Activated T-cell treated with anti-CD3 and anti-CD28 coated beads for 4 hours (primary cell): ENCODE data around the gene RAB7B.

Experiments
- DNase-seq: peaks from one replicate; pipeline ENCODE4 v3.0.0-alpha.2; 2020

RAB7B gene

DNA sequence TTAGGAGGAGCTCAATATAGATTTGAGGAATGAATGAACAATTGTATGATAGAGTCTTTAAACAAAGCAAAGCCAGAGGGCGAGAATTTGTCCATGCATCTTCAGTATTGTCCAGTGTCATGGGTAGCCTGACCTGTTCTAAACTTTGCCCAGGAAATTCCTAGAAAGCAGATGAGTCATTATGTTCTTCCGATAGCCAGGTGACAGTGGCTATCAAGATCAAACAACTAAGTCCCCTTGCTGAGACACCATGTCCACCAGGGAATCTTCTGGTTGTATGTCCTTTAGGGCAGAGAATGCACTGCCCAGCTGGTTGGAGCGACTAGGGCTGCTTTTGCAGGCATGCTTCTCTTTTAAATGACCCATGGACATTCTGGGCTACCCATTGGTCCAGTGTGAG, 58.1 kb downstream of the RAB7B start:
- no peak for DNase-seq

- DNase-seq, result no peak
These were observed 58.7 kb downstream of the RAB7B start for GRCh38 chr1:205944525-205944924.

GRCh38 chr1:205943245-205943644, 60.0 kb downstream of the RAB7B start, which contains the start of gene SLC26A9:
Gene SLC26A9 (minus strand): TSS chr1:205943456. CDS start chr1:205935820, 7,636 bp downstream.
- DNase-seq, result no peak

DNA sequence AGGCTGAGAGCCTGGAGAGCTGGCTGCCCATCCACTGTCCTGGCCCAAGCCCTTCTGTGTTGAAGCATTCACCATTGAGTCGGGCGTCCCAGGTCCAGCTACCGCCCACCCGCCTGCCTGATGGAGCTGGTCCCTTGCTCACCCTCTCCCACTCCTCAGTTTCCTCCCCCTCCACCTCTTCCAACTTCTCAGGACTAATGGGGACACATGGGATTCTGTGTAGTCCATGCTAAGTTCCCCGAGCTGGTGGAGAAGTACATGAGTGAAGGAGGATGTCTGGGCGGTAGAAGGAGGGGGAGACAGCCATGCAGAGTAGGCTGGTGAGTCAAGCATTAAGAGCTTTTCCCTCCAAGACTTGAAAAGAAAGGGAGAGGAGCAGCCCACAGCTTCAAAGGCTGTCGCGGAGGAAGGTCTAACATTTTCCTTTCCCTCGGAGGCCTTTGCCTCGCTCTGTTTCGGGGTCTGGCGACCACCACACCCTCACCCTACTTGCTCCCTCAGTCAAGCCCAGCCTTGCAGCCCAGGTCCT, 60.5 kb downstream of the RAB7B start:
- no peak for DNase-seq

GRCh38 chr1:205940710-205941109, 62.5 kb downstream of the RAB7B start:
- no peak for DNase-seq

DNA sequence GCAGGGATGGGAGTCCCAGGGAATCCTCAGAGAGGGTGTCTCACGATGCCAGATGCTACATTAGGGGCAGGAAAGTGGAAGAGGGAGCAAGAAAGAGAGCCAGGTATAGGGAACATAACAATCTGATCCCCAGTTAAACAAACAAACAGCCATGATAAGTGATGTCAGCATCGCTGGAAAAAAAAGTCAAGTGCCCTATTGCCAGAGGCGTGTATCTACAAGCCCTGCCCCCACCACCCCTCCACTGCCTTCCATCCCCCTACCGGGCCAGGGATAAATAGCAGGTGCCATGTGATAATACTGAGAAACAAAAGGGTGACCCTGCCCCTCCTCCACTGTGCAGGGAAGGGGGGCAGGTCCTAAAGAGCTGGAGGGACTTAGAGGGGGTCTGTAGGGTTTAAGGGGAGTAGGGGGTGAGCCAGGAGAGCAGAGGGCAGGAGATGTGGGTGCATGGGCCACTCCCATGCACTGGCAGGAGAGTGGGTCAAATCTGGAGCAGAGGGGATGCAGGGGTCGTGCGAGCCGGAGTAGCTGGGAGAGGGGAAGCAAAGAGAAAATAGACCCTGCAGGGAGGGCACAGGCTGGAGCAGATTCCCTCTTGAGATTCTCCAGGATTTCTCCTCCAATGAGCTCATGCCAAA, 63.4 kb downstream of the RAB7B start:
- no peak for DNase-seq

DNA sequence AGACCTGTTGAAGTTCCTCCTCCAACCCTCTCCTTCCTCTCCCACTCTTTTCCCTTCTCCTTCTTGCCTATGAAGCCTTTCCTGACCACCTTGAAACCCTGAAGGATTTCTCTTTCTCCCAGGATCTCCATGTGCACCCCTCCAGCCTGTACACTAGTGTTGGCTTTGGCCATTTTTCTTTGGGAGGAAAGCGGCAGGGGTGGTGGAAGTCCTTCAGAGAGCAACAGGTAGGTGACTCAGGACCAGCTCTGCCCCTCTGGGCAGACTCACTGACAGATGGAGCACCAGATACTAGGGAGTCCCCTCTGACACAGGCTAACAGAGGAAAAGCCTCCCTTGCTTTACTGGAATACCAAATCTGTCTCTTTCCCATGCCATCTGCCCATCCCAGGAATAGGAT, 64.5 kb downstream of the RAB7B start:
- DNase-seq, result no peak

DNA sequence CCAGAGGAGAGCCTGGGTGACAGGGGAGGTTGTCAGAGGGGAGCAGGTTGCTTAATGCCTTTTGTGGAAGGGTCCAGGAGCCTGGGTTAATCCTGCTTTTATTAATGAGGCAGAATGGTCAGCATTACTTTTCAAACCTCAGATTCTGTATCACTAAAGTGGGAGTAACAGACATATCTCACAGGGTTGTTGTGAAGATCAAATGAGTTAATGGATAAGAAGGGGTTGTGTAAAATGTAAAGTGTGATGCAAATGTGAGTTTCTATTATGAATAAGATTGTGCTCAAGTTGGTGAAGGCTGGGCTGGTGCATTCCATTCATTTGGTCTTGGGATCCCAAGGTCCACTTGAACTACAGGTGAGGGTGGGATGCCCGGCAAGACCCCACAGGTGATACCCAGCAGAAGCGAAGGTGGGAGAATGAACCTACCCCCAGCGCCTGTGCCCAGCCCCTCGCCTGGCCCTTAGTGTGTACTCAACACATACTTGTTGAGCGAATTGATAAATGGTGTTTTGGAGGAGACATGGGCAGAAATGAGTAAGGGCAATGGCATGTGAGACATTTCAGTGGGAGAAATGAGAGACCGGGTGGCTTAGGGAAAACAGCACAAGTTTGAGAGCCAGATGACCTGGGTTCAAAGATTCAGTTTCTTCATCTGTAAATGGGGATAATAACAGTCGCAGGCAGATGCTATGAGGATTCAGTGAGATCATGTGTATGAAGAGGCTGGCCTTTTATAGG, 66.2 kb downstream of the RAB7B start:
- no peak for DNase-seq

- DNase-seq, result no peak
These were observed 66.9 kb downstream of the RAB7B start for GRCh38 chr1:205936311-205936710.

GRCh38 chr1:205935869-205936268, 67.3 kb downstream of the RAB7B start:
- DNase-seq, result no peak

DNA sequence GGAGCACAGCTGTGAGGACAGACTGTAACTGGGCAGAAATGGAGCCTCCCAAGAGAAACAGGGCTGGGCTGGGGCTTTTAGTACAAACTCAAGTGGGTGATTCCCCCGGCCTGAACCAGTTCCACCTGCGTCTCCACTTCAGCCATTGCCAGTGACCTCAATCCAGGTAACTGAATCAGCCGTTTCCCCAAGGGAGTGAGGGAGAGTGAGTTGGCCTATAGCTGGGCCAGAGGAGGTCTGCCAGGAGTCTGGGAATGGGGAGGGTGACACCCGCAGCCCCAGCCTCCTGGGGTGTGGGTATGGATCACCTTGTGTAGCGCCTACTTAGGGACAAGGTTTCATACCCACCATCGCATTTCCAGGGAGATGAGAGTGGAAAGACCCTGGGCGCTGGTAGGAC, 68.4 kb downstream of the RAB7B start:
- DNase-seq, result no peak

GRCh38 chr1:205933671-205934618, 69.2 kb downstream of the RAB7B start:
- no peak for DNase-seq

GRCh38 chr1:205932776-205933175, 70.4 kb downstream of the RAB7B start:
- DNase-seq, result no peak

GRCh38 chr1:205930799-205931281, 72.4 kb downstream of the RAB7B start:
- DNase-seq, result no peak

- DNase-seq, result no peak
These were observed 73.0 kb downstream of the RAB7B start for GRCh38 chr1:205930195-205930577.

GRCh38 chr1:205929496-205930194, 73.5 kb downstream of the RAB7B start:
- DNase-seq, result no peak

DNA sequence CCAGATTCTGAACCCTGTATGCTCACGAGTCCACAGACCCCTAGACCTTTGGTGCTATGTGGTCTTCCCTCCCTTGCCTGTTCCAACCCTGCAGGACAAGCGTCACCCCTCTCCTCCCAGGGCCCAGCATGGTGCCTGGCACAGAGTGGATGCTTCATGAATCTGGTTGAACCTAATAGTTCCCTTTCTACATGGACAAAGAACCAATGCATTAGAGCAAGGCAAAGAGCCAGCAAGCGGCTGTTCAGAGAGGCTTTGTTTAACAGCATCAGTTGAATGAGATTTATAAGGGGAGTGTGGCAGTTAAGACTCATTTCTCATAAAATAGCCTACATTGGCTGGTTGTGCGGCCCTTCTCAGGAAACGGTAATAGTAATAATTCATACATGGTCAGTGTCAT, 74.9 kb downstream of the RAB7B start:
- no peak for DNase-seq

DNA sequence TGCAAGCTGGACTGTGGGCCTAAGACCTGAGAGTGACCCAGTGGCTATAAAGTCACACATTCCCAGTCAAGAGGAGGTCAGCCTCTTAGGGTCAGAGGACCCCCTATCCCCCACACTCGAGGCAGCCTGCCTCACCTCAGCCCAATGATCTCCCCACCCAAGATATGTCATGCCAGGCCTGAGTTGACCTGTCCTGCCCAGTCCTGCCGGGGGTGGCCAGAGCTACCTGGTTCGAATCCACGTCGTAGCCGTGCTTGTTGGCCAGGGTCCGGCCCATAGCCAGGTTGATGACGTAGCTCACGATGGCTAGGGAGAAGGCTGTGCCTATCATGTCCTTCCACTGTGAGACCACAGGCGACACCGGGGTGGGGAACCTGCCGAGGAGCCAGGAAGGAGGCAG, 75.5 kb downstream of the RAB7B start:
- DNase-seq, result no peak

DNA sequence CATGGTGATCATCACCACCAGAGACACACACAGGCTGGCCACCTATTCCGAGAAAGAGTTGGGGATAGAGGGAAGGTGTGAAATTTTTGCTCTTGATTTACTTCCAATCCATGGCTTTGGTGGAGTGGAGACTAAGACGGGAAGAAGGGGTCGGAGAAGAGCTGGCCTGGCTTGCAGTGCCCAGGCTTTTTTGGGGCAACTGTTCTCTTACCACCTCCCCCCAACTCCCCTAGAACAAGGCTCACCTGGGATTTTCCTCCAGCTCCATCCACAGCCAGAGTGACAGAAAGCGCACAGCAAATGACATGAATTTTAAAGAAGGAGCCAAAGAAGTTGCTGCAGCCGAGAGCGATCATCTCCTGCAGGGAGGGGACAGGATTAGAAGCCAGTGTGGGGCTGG, 75.9 kb downstream of the RAB7B start:
- no peak for DNase-seq
